ENCODE results near the gene DSG1. TPM values are rescaled to one million over a fixed set of nuclear protein-coding genes. Genes with fewer than 3 reads are reported as not detected.

The DSG1 gene
- polyA plus RNA-seq, 3 donors: not detected

DNA sequence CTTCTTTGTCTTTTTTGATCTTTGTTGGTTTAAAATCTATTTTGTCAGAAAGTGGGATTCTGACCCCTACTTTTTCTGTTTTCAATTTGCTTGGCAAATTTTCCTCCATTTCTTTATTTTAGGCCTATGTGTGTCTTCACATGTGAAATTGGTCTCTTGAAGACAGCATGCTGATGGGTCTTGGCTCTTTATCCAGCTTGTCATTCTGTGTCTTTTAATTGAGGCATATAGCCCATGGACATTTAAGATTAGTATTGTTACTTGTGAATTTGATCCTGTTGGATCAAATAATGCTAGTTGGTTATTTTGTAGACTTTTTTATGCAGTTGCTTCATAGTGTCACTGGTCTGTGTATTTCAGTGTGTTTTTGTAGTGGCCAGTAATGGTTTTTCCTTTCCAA, 26.3 kb upstream of the DSG1 start:
- Mint-ChIP-seq H3K4me1 (no peaks in the 10 kb centered on the region), H3K27ac (no peak overlapping the region), H3K27me3 (ENCODE audit: low read depth in 3 of 3) (peaks cover 0 to 2% (median 1%) of the 10 kb centered on the region in 3 donors), H3K9me3 (peaks cover 6 to 25% (median 16%) of the 10 kb centered on the region in 7 donors), H3K4me3 (no peak overlapping the region), H3K36me3 (no peaks in the 10 kb centered on the region)
- Histone ChIP-seq H3K9me3 (replicated peaks in 1 of 2; ENCODE audit: control insufficient read depth in 1 of 2, insufficient read depth in 1 of 2, low read length in 2 of 2) (peaks cover 0 to 5% of the 10 kb centered on the region in 2 donors), H4K20me1 (ENCODE audit: insufficient read depth, low read length) (no peaks in the 10 kb centered on the region), H3K4me3 (replicated peaks in 1 of 3; ENCODE audit: low read depth in 2 of 3, low read length in 3 of 3) (no peak overlapping the region), H3K27me3 (ENCODE audit: control insufficient read depth in 2 of 2, insufficient read depth in 2 of 2, low read length in 2 of 2) (no peaks in the 10 kb centered on the region), H3K79me2 (ENCODE audit: insufficient read depth, low read length) (no peaks in the 10 kb centered on the region), H3K9ac (ENCODE audit: insufficient read depth, low read length, poor library complexity, severe bottlenecking) (no peak overlapping the region), H3K36me3 (replicated peaks in 1 of 2; ENCODE audit: control insufficient read depth in 1 of 2, insufficient read depth in 2 of 2, low read length in 2 of 2) (no peaks in the 10 kb centered on the region), H3K4me2 (replicated peaks; ENCODE audit: extremely low read depth, low read length, poor library complexity, severe bottlenecking) (no peak overlapping the region), H2AFZ (ENCODE audit: insufficient read depth, low read depth, low read length, poor library complexity, severe bottlenecking) (no peak overlapping the region), H3K4me1 (ENCODE audit: control insufficient read depth in 1 of 2, insufficient read depth in 2 of 2, low read length in 2 of 2) (no peaks in the 10 kb centered on the region), H3K27ac (ENCODE audit: low read depth in 1 of 2, low read length in 2 of 2) (no peak overlapping the region)
- TF ChIP-seq, protein P1, sequence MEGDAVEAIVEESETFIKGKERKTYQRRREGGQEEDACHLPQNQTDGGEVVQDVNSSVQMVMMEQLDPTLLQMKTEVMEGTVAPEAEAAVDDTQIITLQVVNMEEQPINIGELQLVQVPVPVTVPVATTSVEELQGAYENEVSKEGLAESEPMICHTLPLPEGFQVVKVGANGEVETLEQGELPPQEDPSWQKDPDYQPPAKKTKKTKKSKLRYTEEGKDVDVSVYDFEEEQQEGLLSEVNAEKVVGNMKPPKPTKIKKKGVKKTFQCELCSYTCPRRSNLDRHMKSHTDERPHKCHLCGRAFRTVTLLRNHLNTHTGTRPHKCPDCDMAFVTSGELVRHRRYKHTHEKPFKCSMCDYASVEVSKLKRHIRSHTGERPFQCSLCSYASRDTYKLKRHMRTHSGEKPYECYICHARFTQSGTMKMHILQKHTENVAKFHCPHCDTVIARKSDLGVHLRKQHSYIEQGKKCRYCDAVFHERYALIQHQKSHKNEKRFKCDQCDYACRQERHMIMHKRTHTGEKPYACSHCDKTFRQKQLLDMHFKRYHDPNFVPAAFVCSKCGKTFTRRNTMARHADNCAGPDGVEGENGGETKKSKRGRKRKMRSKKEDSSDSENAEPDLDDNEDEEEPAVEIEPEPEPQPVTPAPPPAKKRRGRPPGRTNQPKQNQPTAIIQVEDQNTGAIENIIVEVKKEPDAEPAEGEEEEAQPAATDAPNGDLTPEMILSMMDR (IDR thresholded peaks at IDR 0.05): no peak
- no peak for DNase-seq
- intact Hi-C loops (cut with micrococcal nuclease): no loop called here

DNA sequence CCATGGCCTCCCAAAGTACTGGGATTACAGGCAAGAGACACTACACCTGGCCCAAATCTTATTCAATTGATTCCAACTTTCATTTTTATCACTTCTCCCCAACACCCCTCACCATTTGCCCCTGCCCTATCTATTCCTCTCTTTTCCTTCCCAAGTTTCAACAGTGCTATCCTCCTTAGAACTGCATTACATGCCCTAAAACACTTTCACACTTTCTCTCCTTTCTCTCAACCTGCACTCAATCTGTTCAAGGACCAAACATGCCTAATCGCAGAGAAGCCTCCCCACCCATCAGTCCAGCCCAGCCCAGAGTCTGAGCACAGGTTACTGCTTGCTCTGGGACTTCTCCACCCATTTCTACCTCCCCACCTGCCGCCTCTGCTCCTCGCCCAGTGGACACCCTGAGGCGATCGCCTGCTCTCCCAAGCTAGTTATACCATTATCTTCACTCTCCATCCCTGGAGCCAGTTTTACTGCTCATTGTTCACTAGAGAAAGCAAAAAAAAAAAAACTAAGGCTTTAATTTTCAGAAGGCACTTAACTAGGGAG, 23.7 kb upstream of the DSG1 start:
- Histone ChIP-seq H3K9me3 (replicated peaks in 1 of 2; ENCODE audit: control insufficient read depth in 1 of 2, insufficient read depth in 1 of 2, low read length in 2 of 2) (peaks cover 0 to 5% of the 10 kb centered on the region in 2 donors), H3K4me2 (replicated peaks; ENCODE audit: extremely low read depth, low read length, poor library complexity, severe bottlenecking) (no peak overlapping the region), H3K27me3 (ENCODE audit: control insufficient read depth in 2 of 2, insufficient read depth in 2 of 2, low read length in 2 of 2) (no peaks in the 10 kb centered on the region), H3K36me3 (replicated peaks in 1 of 2; ENCODE audit: control insufficient read depth in 1 of 2, insufficient read depth in 2 of 2, low read length in 2 of 2) (no peaks in the 10 kb centered on the region), H3K4me3 (replicated peaks in 1 of 3; ENCODE audit: low read depth in 2 of 3, low read length in 3 of 3) (no peak overlapping the region), H4K20me1 (ENCODE audit: insufficient read depth, low read length) (no peaks in the 10 kb centered on the region), H3K4me1 (ENCODE audit: control insufficient read depth in 1 of 2, insufficient read depth in 2 of 2, low read length in 2 of 2) (no peaks in the 10 kb centered on the region), H3K79me2 (ENCODE audit: insufficient read depth, low read length) (no peaks in the 10 kb centered on the region), H2AFZ (ENCODE audit: insufficient read depth, low read depth, low read length, poor library complexity, severe bottlenecking) (no peak overlapping the region), H3K27ac (ENCODE audit: low read depth in 1 of 2, low read length in 2 of 2) (no peak overlapping the region), H3K9ac (ENCODE audit: insufficient read depth, low read length, poor library complexity, severe bottlenecking) (no peak overlapping the region)
- H3K9me3 Mint-ChIP-seq: peaks cover 2 to 15% (median 10%) of the 10 kb centered on the region in 7 donors
- 83% methylated on average over 1 of the region's 5 CpGs for WGBS (ENCODE audit: insufficient coverage)
- no peaks in the 10 kb centered on the region for H3K36me3 Mint-ChIP-seq
- H3K4me1 Mint-ChIP-seq: no peaks in the 10 kb centered on the region
- TF ChIP-seq, protein P1 (IDR thresholded peaks at IDR 0.05): no peak
- H3K4me3 Mint-ChIP-seq: no peak overlapping the region
- peaks cover 1 to 2% (median 2%) of the 10 kb centered on the region in 3 donors for H3K27me3 Mint-ChIP-seq (ENCODE audit: low read depth in 3 of 3)
- H3K27ac Mint-ChIP-seq: no peak overlapping the region
- intact Hi-C loops (cut with micrococcal nuclease): no loop called here
- no peak for DNase-seq

Measured in CD14-positive monocyte (primary cell).